Muscle layer of duodenum (tissue), 2 donors: ENCODE measurements around the gene LRRC74A.
"Not testable (repeated sequence)": the region's sequence is repeated elsewhere in the genome, so short reads cannot be mapped to it uniquely, and the experiment has no call there.

Experiments used
- H3K27ac ChIP-seq: one replicate; pipeline ENCODE4 v1.7.0; 2013; ENCODE audit warnings: mild to moderate bottlenecking, low read length
- H3K27me3 ChIP-seq: one replicate; pipeline ENCODE4 v1.7.0; 2013; ENCODE audit warnings: low read depth, mild to moderate bottlenecking, control low read depth, low read length
- H3K36me3 ChIP-seq, 2 donors: one replicate each; pipeline ENCODE4 v1.7.0; 2013; ENCODE audit warnings: low read length in 2 of 2, control low read depth in 1 of 2, mild to moderate bottlenecking in 1 of 2; ENCODE audit not compliant: insufficient read depth in 2 of 2, control insufficient read depth in 1 of 2
- H3K4me1 ChIP-seq, 2 donors: one replicate each; pipeline ENCODE4 v1.7.0; 2013; ENCODE audit warnings: low read length in 2 of 2, mild to moderate bottlenecking in 2 of 2, control low read depth in 1 of 2, moderate library complexity in 1 of 2; ENCODE audit not compliant: insufficient read depth in 2 of 2, control insufficient read depth in 1 of 2
- H3K4me3 ChIP-seq, 2 donors: one replicate each; pipeline ENCODE4 v1.7.0; 2013; ENCODE audit warnings: low read length in 2 of 2, low read depth in 1 of 2, mild to moderate bottlenecking in 1 of 2
- H3K9me3 ChIP-seq, 2 donors: one replicate each; pipeline ENCODE4 v1.7.0; 2013; ENCODE audit warnings: low read length in 2 of 2, control low read depth in 1 of 2, mild to moderate bottlenecking in 1 of 2; ENCODE audit not compliant: control insufficient read depth in 1 of 2
- donor health status: healthy.

Gene LRRC74A

DNA sequence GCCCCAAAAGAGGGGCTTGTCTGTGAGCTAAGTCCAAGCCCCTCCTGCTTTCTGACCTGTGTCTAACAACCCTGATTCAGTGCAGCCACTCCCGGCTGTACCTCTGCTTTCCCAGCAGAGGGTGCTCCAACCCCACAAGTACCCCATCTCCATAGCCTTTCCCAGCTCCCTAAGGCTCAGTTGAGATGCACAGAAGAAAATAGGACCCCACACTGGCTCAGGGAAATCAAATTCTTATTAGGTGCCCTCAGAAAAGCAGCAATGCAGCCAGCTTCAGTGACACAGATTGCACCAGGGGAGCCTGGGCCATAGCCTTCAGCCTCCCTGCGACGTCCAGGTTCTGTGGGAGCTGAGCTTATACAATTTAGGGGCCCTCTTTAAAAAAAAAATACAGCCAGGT is 49.9 kb downstream of the LRRC74A start:
- Histone ChIP-seq H3K27me3 (no peaks in the 10 kb centered on the region), H3K27ac (no peak overlapping the region), H3K4me3 (no peak overlapping the region), H3K4me1 (no peaks in the 10 kb centered on the region), H3K36me3 (no peaks in the 10 kb centered on the region), H3K9me3 (no peaks in the 10 kb centered on the region)

DNA sequence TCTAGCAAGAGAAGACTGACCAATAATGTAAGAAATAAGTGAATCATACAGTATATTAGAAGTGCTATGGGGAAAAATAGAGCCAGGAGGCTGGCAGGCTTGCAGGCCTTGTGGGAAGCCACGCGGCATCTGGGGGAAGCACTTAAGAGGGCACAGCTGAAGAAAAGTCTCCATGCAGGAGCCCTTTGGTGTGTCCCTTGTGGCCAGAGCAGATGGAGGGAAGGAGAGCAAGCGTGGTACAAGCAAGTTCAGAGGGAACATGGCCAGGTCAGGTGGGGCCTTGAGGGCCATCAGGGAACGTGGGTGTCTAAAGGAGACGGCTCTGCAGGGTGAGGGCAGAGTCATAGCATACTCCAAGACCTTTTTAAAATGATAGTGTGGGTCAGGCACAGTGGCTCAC is 51.7 kb downstream of the LRRC74A start:
- Histone ChIP-seq H3K9me3 (no peaks in the 10 kb centered on the region), H3K36me3 (no peaks in the 10 kb centered on the region), H3K4me1 (no peaks in the 10 kb centered on the region), H3K27me3 (no peaks in the 10 kb centered on the region), H3K4me3 (no peak overlapping the region), H3K27ac (no peak overlapping the region)

DNA sequence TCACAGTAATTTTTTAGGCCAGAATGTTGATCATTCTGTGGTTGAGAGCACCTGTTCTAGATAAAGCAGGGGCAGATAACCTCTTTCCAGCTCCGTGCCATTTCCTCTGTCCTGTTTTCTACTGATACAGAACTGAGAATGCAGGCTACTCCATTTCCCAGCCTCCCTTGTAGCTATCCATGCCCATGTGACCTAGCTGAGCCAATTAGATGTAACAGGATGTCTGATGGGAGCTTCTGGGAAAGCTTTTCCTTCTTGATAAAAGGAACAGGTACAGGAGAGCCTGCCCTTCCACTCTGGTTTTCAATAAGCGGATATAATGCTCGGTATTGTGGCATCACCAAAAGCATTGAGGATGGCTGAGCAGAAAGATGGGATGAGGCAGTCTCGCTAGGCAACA is 54.2 kb downstream of the LRRC74A start:
- no peaks in the 10 kb centered on the region for H3K9me3 ChIP-seq
- H3K27ac ChIP-seq = no peak overlapping the region
- no peaks in the 10 kb centered on the region for H3K36me3 ChIP-seq
- no peaks in the 10 kb centered on the region for H3K4me1 ChIP-seq
- no peak overlapping the region for H3K4me3 ChIP-seq
- no peaks in the 10 kb centered on the region for H3K27me3 ChIP-seq

DNA sequence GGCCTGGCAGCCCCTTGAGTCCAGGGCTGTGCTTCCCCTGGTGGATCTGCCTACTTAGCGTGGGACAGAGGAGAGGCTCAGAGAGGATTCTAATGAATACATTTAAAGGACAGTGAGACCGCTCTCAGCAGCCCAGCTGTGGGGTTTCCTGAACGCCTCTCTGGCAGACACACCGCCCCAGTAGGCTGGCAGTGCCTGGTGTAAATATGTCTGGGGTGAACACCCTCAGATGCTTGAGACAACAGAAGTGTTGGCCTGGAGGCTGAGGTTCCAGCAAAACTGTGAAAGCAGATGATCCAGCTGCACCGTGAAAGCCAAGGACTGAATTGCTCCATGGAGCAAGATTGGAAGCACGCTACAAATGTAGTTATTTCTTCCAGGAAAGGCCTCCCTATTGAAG is 55.1 kb downstream of the LRRC74A start:
- H3K27ac ChIP-seq = no peak overlapping the region
- H3K36me3 ChIP-seq = no peaks in the 10 kb centered on the region
- H3K9me3 ChIP-seq = no peaks in the 10 kb centered on the region
- H3K4me3 ChIP-seq = no peak overlapping the region
- no peaks in the 10 kb centered on the region for H3K4me1 ChIP-seq
- no peaks in the 10 kb centered on the region for H3K27me3 ChIP-seq

DNA sequence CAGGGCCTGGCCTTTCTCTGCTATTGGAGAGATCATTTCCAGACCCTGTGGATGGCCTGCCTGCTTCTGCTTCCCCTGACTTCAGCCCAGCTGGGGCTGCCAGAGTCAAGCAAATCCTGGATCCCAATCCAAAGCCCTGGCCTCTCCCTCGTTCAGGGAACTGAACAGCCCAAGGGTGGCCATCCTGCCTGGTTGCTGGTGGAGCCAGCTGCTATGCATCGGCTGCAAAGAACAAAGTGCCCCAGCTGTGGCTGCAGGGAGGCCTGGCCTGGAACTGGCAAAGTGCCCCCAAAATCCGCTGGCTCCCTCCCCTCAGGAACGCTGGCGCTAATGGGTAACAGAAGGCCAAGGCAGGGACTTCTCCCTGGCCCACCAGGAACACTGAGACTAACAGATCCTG is 56.4 kb downstream of the LRRC74A start:
- Histone ChIP-seq H3K4me3 (no peak overlapping the region), H3K9me3 (no peaks in the 10 kb centered on the region), H3K27ac (no peak overlapping the region), H3K27me3 (no peaks in the 10 kb centered on the region), H3K4me1 (no peaks in the 10 kb centered on the region), H3K36me3 (no peaks in the 10 kb centered on the region)

DNA sequence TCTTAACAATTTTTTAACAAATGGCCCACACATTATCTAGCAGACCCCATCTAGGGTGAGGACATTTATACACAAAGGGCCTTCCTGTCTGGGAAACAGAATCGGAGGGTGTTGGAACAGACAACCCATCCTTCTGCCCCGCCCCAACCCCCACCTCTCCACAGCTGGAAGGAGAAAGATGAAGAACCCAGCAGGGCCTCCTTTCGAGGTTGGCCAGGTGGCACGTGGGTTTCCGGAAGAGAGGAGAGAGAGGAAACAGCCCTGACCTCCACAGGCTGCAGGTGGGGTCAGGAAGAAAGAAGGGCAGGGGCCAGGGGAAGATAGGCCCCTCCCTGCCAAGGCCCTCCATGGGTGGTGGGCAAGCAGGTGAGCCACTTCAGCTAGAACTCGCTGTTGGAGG is 57.2 kb downstream of the LRRC74A start:
- Histone ChIP-seq H3K36me3 (no peaks in the 10 kb centered on the region), H3K27me3 (no peaks in the 10 kb centered on the region), H3K4me3 (no peak overlapping the region), H3K27ac (no peak overlapping the region), H3K4me1 (no peaks in the 10 kb centered on the region), H3K9me3 (no peaks in the 10 kb centered on the region)

DNA sequence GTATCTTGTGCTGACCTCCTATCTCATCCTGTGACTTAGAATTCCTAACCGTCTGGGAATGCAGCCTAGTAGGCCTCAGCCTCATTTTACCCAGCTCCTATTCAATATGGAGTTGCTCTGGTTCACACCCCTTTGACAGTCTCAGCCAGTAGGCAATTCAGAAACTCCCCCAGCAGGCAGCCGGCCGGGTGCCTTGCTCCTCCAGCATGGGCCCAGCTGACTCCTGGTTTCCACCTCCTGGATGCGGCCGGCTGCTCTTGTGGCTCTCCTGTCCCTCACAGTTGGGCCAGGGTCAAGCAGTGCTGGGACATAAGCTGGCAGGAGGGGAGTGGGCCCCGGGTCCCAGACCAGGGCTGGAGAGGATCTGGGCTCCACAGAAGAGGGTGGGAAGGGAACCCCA is 58.2 kb downstream of the LRRC74A start:
- Histone ChIP-seq H3K27me3 (no peaks in the 10 kb centered on the region), H3K4me3 (no peak overlapping the region), H3K4me1 (no peaks in the 10 kb centered on the region), H3K36me3 (no peaks in the 10 kb centered on the region), H3K27ac (no peak overlapping the region), H3K9me3 (no peaks in the 10 kb centered on the region)

DNA sequence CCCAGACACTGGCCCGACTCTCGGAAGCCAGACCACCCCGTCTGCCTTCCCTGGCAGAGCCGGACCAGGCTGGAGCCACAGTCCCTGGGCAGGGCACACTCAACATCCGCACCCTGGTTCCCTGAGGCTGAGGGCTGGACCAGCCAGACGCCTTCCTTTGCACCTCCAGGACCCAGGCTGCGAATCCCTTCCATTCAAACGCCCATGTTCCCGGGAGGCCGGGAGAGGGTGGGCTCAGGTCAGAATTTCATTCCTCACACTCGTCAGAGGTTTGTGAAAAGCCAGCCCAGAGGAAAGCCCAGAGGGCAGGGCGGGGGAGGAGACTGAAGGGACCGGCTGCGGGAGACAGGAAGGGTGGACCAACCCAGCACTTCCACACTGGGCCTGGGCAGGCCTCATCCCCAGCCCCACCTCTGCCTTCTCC is 58.7 kb downstream of the LRRC74A start:
- Histone ChIP-seq H3K4me3 (no peak overlapping the region), H3K36me3 (no peaks in the 10 kb centered on the region), H3K27ac (no peak overlapping the region), H3K27me3 (no peaks in the 10 kb centered on the region), H3K9me3 (no peaks in the 10 kb centered on the region), H3K4me1 (no peaks in the 10 kb centered on the region)

DNA sequence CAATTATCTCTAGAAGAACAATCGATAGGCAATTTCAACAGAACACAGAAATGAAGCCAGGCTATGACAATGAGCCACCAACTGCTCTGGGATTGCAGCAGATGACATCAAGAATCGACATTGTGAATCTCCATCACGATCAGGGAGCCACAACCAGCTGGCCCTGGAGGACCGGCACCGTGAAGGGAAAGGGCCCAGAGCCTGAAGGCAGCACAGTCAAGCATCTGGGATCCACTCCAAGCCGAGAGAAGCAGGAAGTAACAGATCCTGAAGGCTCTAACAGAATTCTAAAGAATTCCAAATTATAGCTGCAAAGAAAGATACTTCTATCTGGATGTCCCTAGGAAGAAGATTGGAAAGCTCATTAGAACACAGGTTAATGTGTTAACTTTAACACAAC is 61.0 kb downstream of the LRRC74A start:
- no peak overlapping the region for H3K4me3 ChIP-seq
- no peak overlapping the region for H3K27ac ChIP-seq
- H3K36me3 ChIP-seq = no peaks in the 10 kb centered on the region
- no peaks in the 10 kb centered on the region for H3K27me3 ChIP-seq
- no peaks in the 10 kb centered on the region for H3K4me1 ChIP-seq
- peaks cover 0 to 4% of the 10 kb centered on the region in 2 donors for H3K9me3 ChIP-seq

DNA sequence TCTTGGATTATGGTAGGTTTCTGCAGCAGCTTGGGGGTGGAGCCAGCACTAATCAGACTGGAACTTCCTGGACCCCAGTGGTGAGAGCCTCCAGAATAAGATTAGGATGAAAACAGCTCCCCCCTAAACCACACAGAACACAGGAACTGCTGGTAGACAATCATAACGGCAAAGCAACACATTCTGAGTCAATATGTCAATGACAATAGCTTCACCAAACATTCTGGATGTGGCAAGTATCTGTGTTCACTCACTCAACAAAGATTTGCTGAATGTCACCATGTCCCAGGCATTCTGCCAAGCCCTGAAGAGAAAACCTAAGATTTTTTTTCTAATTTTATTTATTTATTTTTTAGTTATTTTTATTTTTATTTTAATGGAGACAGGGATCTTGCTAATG is 65.2 kb downstream of the LRRC74A start:
- Histone ChIP-seq H3K4me1 (no peaks in the 10 kb centered on the region), H3K36me3 (no peaks in the 10 kb centered on the region), H3K9me3 (peaks cover 3 to 8% of the 10 kb centered on the region in 2 donors), H3K27ac (no peak overlapping the region), H3K4me3 (no peak overlapping the region), H3K27me3 (no peaks in the 10 kb centered on the region)

DNA sequence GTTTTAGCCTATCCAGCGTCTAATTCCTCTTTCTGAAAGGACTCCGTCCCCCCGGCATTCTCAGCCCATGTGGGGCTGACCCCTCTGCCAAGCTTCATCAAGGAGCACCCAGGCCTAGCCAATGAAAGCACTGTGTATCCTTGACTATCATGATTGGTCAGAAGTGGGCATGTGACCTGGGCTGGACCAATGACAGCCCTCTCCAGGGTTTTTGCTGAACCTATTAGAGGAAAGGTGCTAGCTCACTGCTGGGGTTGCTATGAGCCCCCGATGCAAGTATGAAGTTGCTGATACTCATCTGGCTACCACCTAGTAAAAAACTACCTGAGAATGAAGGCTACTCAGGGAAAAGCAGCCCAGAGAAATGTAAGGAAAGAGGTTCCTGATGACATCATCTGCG is 68.1 kb downstream of the LRRC74A start:
- Histone ChIP-seq H3K27me3 (no peaks in the 10 kb centered on the region), H3K4me1 (no peaks in the 10 kb centered on the region), H3K27ac (no peak overlapping the region), H3K4me3 (no peak overlapping the region), H3K36me3 (no peaks in the 10 kb centered on the region), H3K9me3 (peaks cover 3 to 8% of the 10 kb centered on the region in 2 donors)

DNA sequence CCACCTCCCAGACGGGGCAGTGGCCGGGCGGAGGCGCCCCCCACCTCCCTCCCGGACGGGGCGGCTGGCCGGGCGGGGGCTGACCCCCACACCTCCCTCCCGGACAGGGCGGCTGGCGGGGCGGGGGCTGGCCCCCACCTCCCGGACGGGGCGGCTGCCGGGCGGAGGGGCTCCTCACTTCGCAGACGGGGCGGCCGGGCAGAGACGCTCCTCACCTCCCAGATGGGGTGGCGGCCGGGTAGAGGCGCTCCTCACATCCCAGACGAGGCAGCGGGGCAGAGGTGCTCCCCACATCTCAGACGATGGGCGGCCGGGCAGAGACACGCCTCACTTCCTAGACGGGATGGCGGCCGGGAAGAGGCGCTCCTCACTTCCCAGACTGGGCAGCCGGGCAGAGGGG is 71.8 kb downstream of the LRRC74A start:
- not testable (repeated sequence) for H3K27me3 ChIP-seq, H3K27ac ChIP-seq

More for the DNA sequence above, 71.8 kb downstream of the LRRC74A start:
- H3K9me3 ChIP-seq, H3K4me3 ChIP-seq, H3K36me3 ChIP-seq: not testable (repeated sequence)
- H3K4me1 ChIP-seq = peaks cover 0 to 12% of the 10 kb centered on the region in 2 donors
